Body of pancreas (tissue), 4 donors: ENCODE measurements around the gene PRM1.

Experiments
- CTCF ChIP-seq, 7 experiments: fragments of 450-650 bp in 4 of 7; fragments of 200-600 bp in 3 of 7; sonication (generic) in 3 of 7; IDR thresholded peaks; one replicate each; pipeline ENCODE4 v1.5.1; 2016 to 2019; ENCODE audit warnings: antibody characterized with exemption in 7 of 7
- POLR2A ChIP-seq, 3 donors: fragments of 450-650 bp; IDR thresholded peaks; one replicate each; pipeline ENCODE4 v1.6.1; 2016; ENCODE audit warnings: antibody characterized with exemption in 3 of 3, mild to moderate bottlenecking in 2 of 3

GRCh38 chr16:11301645-11302501 is 20.7 kb upstream of the PRM1 start:
- TF ChIP-seq CTCF (IDR thresholded peaks at IDR 0.05) (no peak), POLR2A (IDR thresholded peaks at IDR 0.05) (no peak)
